GM23248 (cell line): ENCODE data around the gene MMP11. TPM values are rescaled to one million over a fixed set of nuclear protein-coding genes. Genes with fewer than 3 reads are reported as not detected.

Source experiments
- DNase-seq: peaks from one replicate; pipeline ENCODE4 v3.0.0-alpha.2; 2015
- H2AFZ ChIP-seq: fragments of 200-600 bp; sonication (generic); 2 replicates; pipeline ENCODE4 v1.6.1; 2016; ENCODE audit warnings: antibody characterized with exemption
- H3F3A ChIP-seq: fragments of 200-600 bp; sonication (generic); 2 replicates; pipeline ENCODE4 v1.6.1; 2016; ENCODE audit warnings: mild to moderate bottlenecking, antibody characterized with exemption, mixed run types; ENCODE audit not compliant: insufficient read depth
- H3K27ac ChIP-seq: fragments of 200-600 bp; sonication (generic); 2 replicates; pipeline ENCODE4 v1.5.1; 2016; ENCODE audit warnings: mild to moderate bottlenecking
- H3K27me3 ChIP-seq: fragments of 200-600 bp; sonication (generic); replicated peaks from 2 replicates; pipeline ENCODE4 v1.6.1; 2016; ENCODE audit warnings: mild to moderate bottlenecking; ENCODE audit not compliant: insufficient read depth
- H3K36me3 ChIP-seq: fragments of 200-600 bp; sonication (generic); 2 replicates; pipeline ENCODE4 v1.6.1; 2016; ENCODE audit warnings: low read depth, mild to moderate bottlenecking
- H3K4me1 ChIP-seq: fragments of 200-600 bp; sonication (generic); 2 replicates; pipeline ENCODE4 v1.6.1; 2016; ENCODE audit warnings: mild to moderate bottlenecking; ENCODE audit not compliant: insufficient read depth
- H3K4me2 ChIP-seq: fragments of 200-600 bp; sonication (generic); one replicate; pipeline ENCODE4 v1.6.1; 2016; ENCODE audit warnings: mild to moderate bottlenecking; ENCODE audit not compliant: unreplicated experiment
- H3K4me3 ChIP-seq: fragments of 200-600 bp; sonication (generic); 2 replicates; pipeline ENCODE4 v1.5.1; 2016; ENCODE audit warnings: mild to moderate bottlenecking
- H3K79me2 ChIP-seq: fragments of 200-600 bp; sonication (generic); 2 replicates; pipeline ENCODE4 v1.6.1; 2016; ENCODE audit warnings: mild to moderate bottlenecking; ENCODE audit not compliant: insufficient read depth
- H3K9ac ChIP-seq: fragments of 200-600 bp; sonication (generic); 2 replicates; pipeline ENCODE4 v1.6.1; 2016; ENCODE audit warnings: mild to moderate bottlenecking
- H3K9me2 ChIP-seq: fragments of 200-600 bp; sonication (generic); 2 replicates; pipeline ENCODE4 v1.6.1; 2016; ENCODE audit warnings: mixed run types, mild to moderate bottlenecking, moderate library complexity; ENCODE audit not compliant: insufficient read depth
- H3K9me3 ChIP-seq: fragments of 200-600 bp; sonication (generic); one replicate; pipeline ENCODE4 v1.6.1; 2017; ENCODE audit warnings: low read depth
- H4K20me1 ChIP-seq: fragments of 200-600 bp; sonication (generic); 2 replicates; pipeline ENCODE4 v1.6.0; 2016; ENCODE audit not compliant: insufficient read depth
- EZH2 ChIP-seq: fragments of 200-600 bp; sonication (generic); IDR thresholded peaks from 2 replicates; pipeline ENCODE4 v1.6.1; 2018; ENCODE audit warnings: antibody characterized with exemption, mild to moderate bottlenecking; ENCODE audit not compliant: insufficient read depth, poor library complexity, severe bottlenecking
- EZH2phosphoT487 ChIP-seq: fragments of 200-600 bp; sonication (generic); IDR thresholded peaks from 2 replicates; pipeline ENCODE4 v1.6.1; 2018; ENCODE audit warnings: antibody characterized with exemption, moderate library complexity, mild to moderate bottlenecking, low read depth; ENCODE audit not compliant: insufficient read depth
- WGBS, 2 experiments: methylation state at CpG; one replicate each; pipeline ENCODE4 v1.1.6; 2015 to 2017; ENCODE audit warnings: low lambda C conversion rate in 2 of 2, low coverage in 1 of 2; ENCODE audit errors: missing lambda C conversion rate in 2 of 2; 5-methylcytosine and 5-hydroxymethylcytosine counted together
- in situ Hi-C: fragments of 300-500 bp; cut with MboI; formaldehyde crosslinking; loops from 2 replicates; pipeline ENCODE4 v1.15.0; 2020
- polyA plus RNA-seq: library from polyadenylated mRNA; unstranded; fragments of >200 nt; fragmentation: Nextera tagmentation; extraction: Ambion mirVana; gene quantifications from 2 replicates; pipeline ENCODE4 v1.2.1, GENCODE V29; 2016
- total RNA-seq: library from RNA; depleted of rRNA; stranded (reverse); fragments of >200 nt; shearing (Covaris generic); gene quantifications from 2 replicates; pipeline ENCODE4 v1.2.3, GENCODE V29; 2014

Gene MMP11
- total and polyA plus RNA-seq, 2 experiments from 2014 or later, result 1.3 to 2.9 TPM

GRCh38 chr22:23773483-23774113 is 949 bp downstream of the MMP11 start:
- H3K27me3 ChIP-seq, result no peaks in the 10 kb centered on the region
- no peak overlapping the region for H3K4me3 ChIP-seq
- WGBS, 2 experiments, result 77 to 82% methylated on average over 6 to 7 of the region's 7 CpGs
- H3K9me2 ChIP-seq, result no peaks in the 10 kb centered on the region
- no peak overlapping the region for H3K4me2 ChIP-seq
- H3K4me1 ChIP-seq, result no peaks in the 10 kb centered on the region; the same call in 1 of the 2 replicates
- H3K9ac ChIP-seq, result no peak overlapping the region
- TF ChIP-seq EZH2phosphoT487, result no peak
- no peak for TF ChIP-seq EZH2
- H3F3A ChIP-seq, result no peaks in the 10 kb centered on the region
- H3K9me3 ChIP-seq, result no peaks in the 10 kb centered on the region
- in situ Hi-C loops, result no loop called here
- no peaks in the 10 kb centered on the region for H3K79me2 ChIP-seq
- H2AFZ ChIP-seq, result no peak overlapping the region
- no peaks in the 10 kb centered on the region for H4K20me1 ChIP-seq
- H3K27ac ChIP-seq, result no peak overlapping the region
- no peaks in the 10 kb centered on the region for H3K36me3 ChIP-seq
- DNase-seq, result no peak

- no peaks in the 10 kb centered on the region; the same call in 1 of the 2 replicates for H3K4me1 ChIP-seq
- no peak for DNase-seq
- WGBS, 2 experiments, result 72 to 76% methylated on average over 12 of the region's 12 CpGs
- in situ Hi-C loops, result no loop called here
- no peaks in the 10 kb centered on the region for H3K36me3 ChIP-seq
- no peaks in the 10 kb centered on the region for H3K79me2 ChIP-seq
- no peak overlapping the region for H3K4me2 ChIP-seq
- H3K9me3 ChIP-seq, result no peaks in the 10 kb centered on the region
- H4K20me1 ChIP-seq, result no peaks in the 10 kb centered on the region
- no peak overlapping the region for H2AFZ ChIP-seq
- no peak overlapping the region for H3K27ac ChIP-seq
- no peak overlapping the region for H3K4me3 ChIP-seq
- no peak overlapping the region for H3K9ac ChIP-seq
- no peaks in the 10 kb centered on the region for H3K9me2 ChIP-seq
- TF ChIP-seq EZH2 (no peak), EZH2phosphoT487 (no peak)
- H3K27me3 ChIP-seq, result no peaks in the 10 kb centered on the region
- H3F3A ChIP-seq, result no peaks in the 10 kb centered on the region
These were observed 1.7 kb downstream of the MMP11 start for GRCh38 chr22:23774114-23774921.

- Histone ChIP-seq H4K20me1 (no peaks in the 10 kb centered on the region), H3K9ac (no peak overlapping the region), H2AFZ (no peak overlapping the region), H3K27me3 (no peaks in the 10 kb centered on the region), H3K27ac (no peak overlapping the region), H3K4me2 (no peak overlapping the region), H3K4me1 (no peaks in the 10 kb centered on the region; the same call in 1 of the 2 replicates), H3K4me3 (no peak overlapping the region), H3K9me2 (no peaks in the 10 kb centered on the region), H3K9me3 (no peaks in the 10 kb centered on the region), H3F3A (no peaks in the 10 kb centered on the region), H3K79me2 (no peaks in the 10 kb centered on the region), H3K36me3 (no peaks in the 10 kb centered on the region)
- in situ Hi-C loops, result no loop called here
- peak; percentile 63 for DNase-seq
- 71 to 72% methylated on average over 2 of the region's 2 CpGs for WGBS, 2 experiments
- TF ChIP-seq EZH2 (no peak), EZH2phosphoT487 (no peak)
These were observed 2.3 kb downstream of the MMP11 start for GRCh38 chr22:23774922-23775436.

- Histone ChIP-seq H3K4me1 (no peaks in the 10 kb centered on the region; the same call in 1 of the 2 replicates), H3F3A (no peaks in the 10 kb centered on the region), H3K27me3 (no peaks in the 10 kb centered on the region), H3K9me2 (no peaks in the 10 kb centered on the region), H2AFZ (no peak overlapping the region), H3K9ac (no peak overlapping the region), H4K20me1 (no peaks in the 10 kb centered on the region), H3K4me2 (no peak overlapping the region), H3K36me3 (no peaks in the 10 kb centered on the region), H3K9me3 (no peaks in the 10 kb centered on the region), H3K4me3 (no peak overlapping the region), H3K79me2 (no peaks in the 10 kb centered on the region), H3K27ac (no peak overlapping the region)
- in situ Hi-C loops, result no loop called here
- 64 to 76% methylated on average over 3 of the region's 3 CpGs for WGBS, 2 experiments
- DNase-seq, result no peak
- TF ChIP-seq EZH2phosphoT487, result no peak
- no peak for TF ChIP-seq EZH2
These were observed 3.2 kb downstream of the MMP11 start for GRCh38 chr22:23775779-23776375.
